Epithelial cell of proximal tubule (primary cell): ENCODE measurements around the gene CTRL. TPM values are rescaled to one million over a fixed set of nuclear protein-coding genes. Genes with fewer than 3 reads are reported as not detected.

Experiments used
- DNase-seq: peaks from one replicate; pipeline ENCODE4 v3.0.0-alpha.2; 2011; ENCODE audit warnings: low read depth
- H3K4me3 ChIP-seq: 2 replicates; pipeline ENCODE4 v1.5.1; 2011; ENCODE audit warnings: low read depth, mild to moderate bottlenecking, low read length
- total RNA-seq: library from RNA; depleted of rRNA; stranded (reverse); fragments of >200 nt; gene quantifications from 2 replicates; pipeline ENCODE4 v1.2.3, GENCODE V29; 2015
- TF ChIP-seq, protein P1 (sequence below): conservative IDR thresholded peaks from 2 replicates; pipeline ENCODE4 v1.5.1; 2012; ENCODE audit warnings: low read depth, mild to moderate bottlenecking, low read length

CTRL gene
- total RNA-seq, 1 donor from 2014 or later = 2.1 TPM

DNA sequence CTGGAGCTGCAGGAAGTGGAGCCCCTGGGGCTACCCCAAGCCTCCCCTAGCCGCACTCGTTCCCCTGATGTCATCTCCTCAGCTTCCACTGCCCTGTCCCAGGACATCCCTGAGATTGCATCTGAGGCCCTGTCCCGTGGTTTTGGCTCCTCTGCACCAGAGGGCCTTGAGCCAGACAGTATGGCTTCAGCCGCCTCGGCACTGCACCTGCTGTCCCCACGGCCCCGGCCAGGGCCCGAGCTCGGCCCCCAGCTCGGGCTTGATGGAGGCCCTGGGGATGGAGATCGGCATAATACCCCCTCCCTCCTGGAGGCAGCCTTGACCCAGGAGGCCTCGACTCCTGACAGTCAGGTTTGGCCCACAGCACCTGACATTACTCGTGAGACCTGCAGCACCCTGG, 51.1 kb downstream of the CTRL start:
- DNase-seq = no peak
- H3K4me3 ChIP-seq = no peak overlapping the region
- TF ChIP-seq, protein P1, sequence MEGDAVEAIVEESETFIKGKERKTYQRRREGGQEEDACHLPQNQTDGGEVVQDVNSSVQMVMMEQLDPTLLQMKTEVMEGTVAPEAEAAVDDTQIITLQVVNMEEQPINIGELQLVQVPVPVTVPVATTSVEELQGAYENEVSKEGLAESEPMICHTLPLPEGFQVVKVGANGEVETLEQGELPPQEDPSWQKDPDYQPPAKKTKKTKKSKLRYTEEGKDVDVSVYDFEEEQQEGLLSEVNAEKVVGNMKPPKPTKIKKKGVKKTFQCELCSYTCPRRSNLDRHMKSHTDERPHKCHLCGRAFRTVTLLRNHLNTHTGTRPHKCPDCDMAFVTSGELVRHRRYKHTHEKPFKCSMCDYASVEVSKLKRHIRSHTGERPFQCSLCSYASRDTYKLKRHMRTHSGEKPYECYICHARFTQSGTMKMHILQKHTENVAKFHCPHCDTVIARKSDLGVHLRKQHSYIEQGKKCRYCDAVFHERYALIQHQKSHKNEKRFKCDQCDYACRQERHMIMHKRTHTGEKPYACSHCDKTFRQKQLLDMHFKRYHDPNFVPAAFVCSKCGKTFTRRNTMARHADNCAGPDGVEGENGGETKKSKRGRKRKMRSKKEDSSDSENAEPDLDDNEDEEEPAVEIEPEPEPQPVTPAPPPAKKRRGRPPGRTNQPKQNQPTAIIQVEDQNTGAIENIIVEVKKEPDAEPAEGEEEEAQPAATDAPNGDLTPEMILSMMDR = no peak

DNA sequence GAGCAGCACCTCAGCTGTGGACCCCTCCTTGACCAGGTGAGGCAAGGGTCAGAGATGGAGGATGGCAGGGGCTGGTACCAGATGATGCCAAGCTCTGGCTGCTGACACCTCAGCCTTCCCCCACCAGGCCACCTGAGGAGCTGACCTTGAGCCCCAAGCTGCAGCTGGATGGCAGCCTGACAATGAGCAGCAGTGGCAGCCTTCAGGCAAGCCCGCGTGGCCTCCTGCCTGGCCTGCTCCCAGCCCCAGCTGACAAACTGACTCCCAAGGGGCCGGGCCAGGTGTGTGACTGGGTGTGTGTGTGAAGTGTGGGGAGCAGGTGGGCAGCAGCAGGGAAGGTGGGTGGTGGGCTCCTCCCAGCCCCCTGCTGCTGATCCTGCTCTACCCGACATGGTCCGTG, 51.7 kb downstream of the CTRL start:
- TF ChIP-seq, protein P1 = no peak
- no peak overlapping the region for H3K4me3 ChIP-seq
- no peak for DNase-seq

Other genes with a start within 250 kb of the CTRL start
- gene GFOD2, start 212.5 kb downstream of the CTRL start, total RNA-seq = 16.1 and 20.1 TPM in 2 replicates
- 4.0 and 5.3 TPM in 2 replicates for gene RANBP10, start 125.3 kb downstream of the CTRL start, total RNA-seq
- 0.07 and 0.52 TPM in 2 replicates for gene TSNAXIP1, start 125.0 kb downstream of the CTRL start, total RNA-seq
- gene THAP11, start 89.5 kb downstream of the CTRL start, total RNA-seq = 33.7 and 45.7 TPM in 2 replicates
- gene NUTF2, start 84.9 kb downstream of the CTRL start, total RNA-seq = 219 and 549 TPM in 2 replicates
- gene CENPT, start 84.2 kb downstream of the CTRL start, total RNA-seq = 36.3 and 40.4 TPM in 2 replicates
- 61.1 and 61.2 TPM in 2 replicates for gene EDC4, start 58.8 kb downstream of the CTRL start, total RNA-seq
- gene NRN1L, start 47.0 kb downstream of the CTRL start, total RNA-seq = 0.46 TPM in 1 of 2 replicates, not detected in the other
- 6.7 and 8.1 TPM in 2 replicates for gene PSKH1, start 38.6 kb downstream of the CTRL start, total RNA-seq
- gene PSMB10, start 5.0 kb upstream of the CTRL start, total RNA-seq = 54.1 and 58.1 TPM in 2 replicates
- 7.5 TPM in 2 replicates for gene LCAT, start 12.3 kb upstream of the CTRL start, total RNA-seq
- gene SLC12A4, start 36.8 kb upstream of the CTRL start, total RNA-seq = 46.8 and 50.7 TPM in 2 replicates
- not detected in 2 replicates for gene DPEP3, start 48.6 kb upstream of the CTRL start, total RNA-seq
- not detected in 2 replicates for gene DPEP2, start 67.6 kb upstream of the CTRL start, total RNA-seq
- gene DPEP2NB, start 84.0 kb upstream of the CTRL start, total RNA-seq = not detected in 2 replicates
- 5.3 and 11.8 TPM in 2 replicates for gene DDX28, start 91.4 kb upstream of the CTRL start, total RNA-seq
- 20.9 and 28.5 TPM in 2 replicates for gene DUS2, start 91.4 kb upstream of the CTRL start, total RNA-seq
- 15.8 and 24.7 TPM in 2 replicates for gene NFATC3, start 153.5 kb upstream of the CTRL start, total RNA-seq